GM19023 (cell line): Measurements from ENCODE around the gene ATOH1.

Experiments
- ATAC-seq: cut with Tn5 transposase; IDR thresholded peaks from one replicate; pipeline ENCODE4 v1.9.1; 2021; ENCODE audit warnings: mild to moderate bottlenecking, moderate library complexity; ENCODE audit not compliant: unreplicated experiment

ATOH1 gene

GRCh38 chr4:93828332-93828994, at the start of gene ATOH1:
Gene ATOH1, plus strand, starts transcription at chr4:93828753. Its CDS starts 174 bp downstream, at chr4:93828927.
- no peak for ATAC-seq

- no peak for ATAC-seq
These were observed 49.3 kb upstream of the ATOH1 start for GRCh38 chr4:93779228-93779627.

GRCh38 chr4:93780080-93780479, 48.5 kb upstream of the ATOH1 start:
- ATAC-seq = no peak

- ATAC-seq = no peak
These were observed 47.4 kb upstream of the ATOH1 start for GRCh38 chr4:93781198-93781597.

GRCh38 chr4:93786149-93786548, 42.4 kb upstream of the ATOH1 start:
- ATAC-seq = no peak

GRCh38 chr4:93788712-93789111, 39.8 kb upstream of the ATOH1 start:
- no peak for ATAC-seq

- ATAC-seq = no peak
These were observed 36.9 kb upstream of the ATOH1 start for GRCh38 chr4:93791570-93792195.

GRCh38 chr4:93802045-93802444, 26.5 kb upstream of the ATOH1 start:
- no peak for ATAC-seq

GRCh38 chr4:93809773-93810172, 18.8 kb upstream of the ATOH1 start:
- no peak for ATAC-seq

GRCh38 chr4:93810340-93810992, 18.1 kb upstream of the ATOH1 start:
- no peak for ATAC-seq

- ATAC-seq = no peak
These were observed 15.5 kb upstream of the ATOH1 start for GRCh38 chr4:93813092-93813491.

GRCh38 chr4:93814141-93814540, 14.4 kb upstream of the ATOH1 start:
- no peak for ATAC-seq

- ATAC-seq = no peak
These were observed 13.8 kb upstream of the ATOH1 start for GRCh38 chr4:93814722-93815121.

GRCh38 chr4:93825551-93826216, 2.9 kb upstream of the ATOH1 start:
- ATAC-seq = no peak

GRCh38 chr4:93827272-93827947, 1.1 kb upstream of the ATOH1 start:
- ATAC-seq = no peak

- no peak for ATAC-seq
These were observed 654 bp downstream of the ATOH1 start for GRCh38 chr4:93828995-93829819.

GRCh38 chr4:93829820-93830687, 1.5 kb downstream of the ATOH1 start:
- no peak for ATAC-seq

GRCh38 chr4:93831716-93832496, 3.4 kb downstream of the ATOH1 start:
- no peak for ATAC-seq
